T-helper 2 cell (primary cell): ENCODE measurements around the gene IGFALS.
A peak's percentile ranks its signal among the peaks of the same experiment; 100 is the strongest.

Experiments
- DNase-seq, 5 experiments: peaks; one replicate each; pipeline versions ENCODE4 v3.0.0 to v3.0.0-alpha.2; 2012 to 2022

Gene IGFALS

DNA sequence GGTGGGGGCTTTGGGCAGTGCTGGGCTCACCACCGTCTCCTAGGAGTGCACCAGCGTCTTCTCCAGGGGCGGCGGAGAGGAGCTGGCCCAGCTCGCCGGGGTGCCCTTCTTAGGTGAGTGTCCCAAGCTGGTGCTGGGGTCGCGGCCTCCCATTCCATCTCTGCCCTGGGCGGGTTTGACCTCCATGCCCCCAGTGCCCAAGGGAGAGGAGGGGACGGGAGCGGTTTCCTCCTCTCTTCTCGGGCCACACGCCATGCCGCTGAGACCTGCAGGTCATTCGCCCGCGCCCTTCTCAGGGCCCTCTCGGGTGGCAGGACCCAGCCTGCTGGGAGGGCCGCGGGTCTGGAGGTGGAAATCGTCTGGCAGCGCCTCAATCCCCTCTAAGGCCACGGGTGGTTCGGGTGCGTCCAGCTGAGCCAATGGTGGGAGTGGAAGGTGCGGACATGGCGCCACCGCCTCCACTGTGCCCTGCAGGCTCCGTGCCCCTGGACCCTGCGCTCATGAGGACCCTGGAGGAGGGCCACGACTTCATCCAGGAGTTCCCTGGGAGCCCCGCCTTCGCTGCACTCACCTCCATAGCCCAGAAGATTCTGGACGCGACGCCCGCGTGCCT is 5.3 kb downstream of the IGFALS start:
- no peak for DNase-seq

DNA sequence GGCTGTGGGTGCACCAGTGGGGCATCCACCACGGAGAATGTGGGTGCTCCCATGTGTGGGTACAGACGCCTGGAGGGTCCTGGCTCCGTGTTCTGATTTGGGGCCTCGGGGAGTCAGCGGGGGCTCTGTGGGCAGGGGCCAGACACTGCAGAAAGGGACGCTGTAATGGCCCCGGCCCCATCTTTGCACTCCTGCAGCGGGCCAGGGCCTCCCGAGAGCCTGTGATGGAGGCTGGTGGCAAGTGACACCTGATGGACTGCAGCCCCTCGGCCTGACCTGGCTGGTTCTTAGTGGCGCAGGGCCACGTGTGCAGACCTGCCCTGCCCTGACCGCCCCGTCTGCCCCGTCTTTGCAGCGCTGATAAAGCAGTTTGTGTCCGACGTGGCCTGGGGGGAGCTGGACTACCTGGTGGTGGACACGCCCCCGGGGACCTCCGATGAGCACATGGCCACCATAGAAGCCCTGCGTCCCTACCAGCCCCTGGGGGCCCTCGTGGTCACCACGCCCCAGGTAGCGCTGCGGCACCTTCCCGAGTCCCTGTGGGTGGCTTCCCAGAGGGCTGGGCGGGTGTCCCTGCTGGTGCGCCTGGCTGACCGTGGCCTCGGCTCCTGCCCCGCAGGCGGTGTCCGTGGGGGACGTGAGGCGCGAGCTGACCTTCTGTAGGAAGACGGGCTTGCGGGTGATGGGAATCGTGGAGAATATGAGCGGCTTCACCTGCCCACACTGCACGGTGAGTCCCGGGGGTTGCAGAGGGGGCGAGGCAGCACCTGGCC is 6.0 kb downstream of the IGFALS start:
- no peak for DNase-seq

DNA sequence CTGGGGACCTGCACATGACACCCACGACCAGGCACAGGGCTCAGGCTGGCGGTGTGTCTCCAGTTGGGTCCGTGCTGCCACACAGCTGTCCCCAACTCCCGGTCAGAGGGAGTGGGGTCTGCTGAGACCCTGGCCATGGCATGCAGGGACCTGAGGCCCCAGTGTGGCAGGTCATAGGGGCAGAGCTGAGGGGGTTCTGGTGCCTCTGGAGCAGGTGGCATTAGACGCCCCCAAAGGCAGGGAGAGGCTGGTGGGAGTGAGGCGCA is 6.5 kb downstream of the IGFALS start:
- no peak for DNase-seq

GRCh38 chr16:1786242-1787055 is 7.1 kb downstream of the IGFALS start:
- DNase-seq: no peak

DNA sequence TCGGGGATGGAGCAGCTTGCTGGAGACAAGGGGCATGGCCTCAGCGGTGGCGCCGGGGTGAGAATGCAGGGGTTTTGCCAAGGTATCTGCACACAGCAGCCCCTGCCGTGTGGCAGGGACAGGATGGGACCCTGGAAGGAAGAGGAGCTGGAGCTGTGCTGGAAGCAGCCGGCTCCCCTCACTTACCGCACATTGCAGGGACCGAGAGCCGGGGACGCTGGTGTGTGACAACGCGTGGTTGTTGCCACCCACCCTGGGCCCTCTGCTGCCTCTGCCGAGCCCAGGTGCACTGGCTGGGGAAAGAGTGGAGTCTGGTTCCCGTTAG is 7.7 kb downstream of the IGFALS start:
- DNase-seq: peak in 1 of 5 experiments; percentile 3

- no peak for DNase-seq
Measured at GRCh38 chr16:1784977-1785845, 8.3 kb downstream of the IGFALS start.

DNA sequence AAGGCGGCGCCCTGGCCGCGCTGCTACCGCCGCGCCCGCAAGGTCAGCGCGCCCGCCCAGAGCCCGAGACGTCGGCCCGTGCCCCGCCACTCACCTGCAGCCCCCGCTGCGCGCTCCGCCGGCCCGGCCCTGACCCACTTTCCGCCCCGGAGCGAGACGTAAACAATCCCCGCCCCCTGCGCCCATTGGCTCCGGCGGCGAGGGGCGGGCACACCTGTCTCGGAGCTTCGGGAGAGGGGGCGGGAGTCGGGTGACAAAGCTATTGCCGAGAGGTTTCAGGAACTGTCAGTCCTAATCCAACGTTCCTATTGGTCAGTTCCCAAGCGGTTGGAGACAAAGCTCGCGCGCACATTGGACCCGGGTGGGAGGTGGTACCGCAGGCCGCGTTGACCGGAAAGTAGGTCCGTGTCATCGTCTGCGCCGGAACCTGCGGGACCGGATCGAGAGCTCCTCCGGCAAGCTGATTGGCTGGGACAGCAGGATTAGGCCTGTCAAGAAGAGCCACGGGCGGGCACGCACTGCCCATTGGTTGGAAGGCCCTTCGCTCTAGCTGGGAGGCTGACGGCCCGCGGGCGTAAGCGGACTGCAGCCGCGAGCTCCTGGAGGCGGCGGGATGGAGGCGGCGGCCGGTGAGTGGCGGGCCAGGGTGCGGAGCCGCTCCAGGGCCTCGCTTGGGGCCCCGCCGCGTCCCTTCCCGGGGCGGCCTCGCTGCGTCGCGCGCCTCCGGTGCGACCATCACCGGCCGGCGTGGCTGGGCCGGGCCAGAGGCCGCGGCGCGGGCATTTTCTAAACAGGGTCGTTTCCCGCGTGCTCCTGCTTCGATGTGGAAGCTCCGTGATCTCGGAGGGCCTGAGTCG is 10.9 kb downstream of the IGFALS start, which contains the start of the genes NUBP2 and SPSB3:
TSS of gene NUBP2 (plus strand) at position 553 of the 857 bp plus-strand sequence. CDS start at position 614, 61 bp downstream.
TSS of gene SPSB3 (minus strand) at position 164 of the 857 bp plus-strand sequence. CDS start 1,088 bp downstream, outside the sequence.
- peak; percentile 94 to 100 (median 98) for DNase-seq

GRCh38 chr16:1781758-1782407 is 11.6 kb downstream of the IGFALS start:
- peak in 2 of 5 experiments; percentile 20 to 50 for DNase-seq

GRCh38 chr16:1781254-1781653 is 12.3 kb downstream of the IGFALS start:
- no peak for DNase-seq

GRCh38 chr16:1780677-1781072 is 12.8 kb downstream of the IGFALS start:
- no peak for DNase-seq

GRCh38 chr16:1779741-1780676 is 13.5 kb downstream of the IGFALS start:
- DNase-seq: no peak

- DNase-seq: no peak
Measured at GRCh38 chr16:1779234-1779701, 14.2 kb downstream of the IGFALS start.

GRCh38 chr16:1778200-1779179 is 15.0 kb downstream of the IGFALS start:
- no peak for DNase-seq

DNA sequence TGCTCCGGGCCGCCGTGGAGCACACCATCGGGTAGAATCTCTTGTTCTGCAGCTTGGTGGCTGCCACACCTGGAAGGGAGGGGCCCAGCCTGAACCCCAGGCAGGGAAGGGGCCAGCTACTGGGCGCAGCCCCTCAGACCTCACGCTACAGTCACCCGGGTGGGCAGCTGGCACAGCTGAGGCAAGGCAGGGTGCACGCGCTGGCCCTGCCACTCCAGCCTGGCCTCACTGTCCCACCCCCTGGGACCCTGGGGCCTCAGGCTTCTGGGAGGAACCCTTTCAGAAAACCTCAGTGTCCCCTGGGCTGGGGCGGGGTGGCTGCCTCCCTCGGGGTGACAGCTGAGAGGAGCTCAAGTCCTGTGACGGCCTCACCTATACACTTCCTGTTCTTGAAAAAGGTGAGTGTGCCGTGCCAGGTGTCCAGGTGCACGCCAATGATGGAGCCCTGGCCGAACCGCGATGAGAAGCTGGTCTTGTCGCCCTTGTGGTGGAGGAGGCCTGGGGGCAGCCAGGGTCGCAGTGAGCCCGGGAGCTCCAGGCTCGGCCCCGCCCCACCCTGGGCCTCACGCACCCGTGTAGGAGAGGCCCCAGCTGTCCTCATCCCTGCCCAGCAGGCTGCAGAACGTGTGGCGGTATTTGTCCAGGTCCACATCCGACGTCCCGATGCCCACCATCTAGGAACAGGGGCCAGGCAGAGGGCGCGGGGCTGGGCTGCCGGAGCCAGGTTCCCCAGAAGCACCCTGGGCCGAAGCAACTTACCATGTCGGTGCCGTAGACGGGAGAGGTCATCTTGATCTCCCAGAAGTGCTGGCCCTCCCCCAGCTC is 15.9 kb downstream of the IGFALS start:
- DNase-seq: no peak

- no peak for DNase-seq
Measured at GRCh38 chr16:1776991-1777374, 16.5 kb downstream of the IGFALS start.

DNA sequence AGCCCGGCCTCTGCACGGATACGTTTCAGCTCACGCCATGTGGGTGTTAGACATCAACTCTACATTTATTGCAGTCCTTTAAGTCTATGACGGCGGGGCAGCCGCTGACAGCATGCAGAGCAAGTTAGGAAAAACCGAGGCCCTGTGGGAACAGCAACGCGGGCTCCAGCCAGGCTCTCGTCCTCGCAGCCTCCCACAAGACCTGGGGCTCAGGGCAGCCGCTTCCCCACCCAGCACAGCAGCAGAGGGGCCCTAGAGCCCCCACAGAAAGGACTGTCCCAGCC is 16.9 kb downstream of the IGFALS start:
- DNase-seq: no peak

DNA sequence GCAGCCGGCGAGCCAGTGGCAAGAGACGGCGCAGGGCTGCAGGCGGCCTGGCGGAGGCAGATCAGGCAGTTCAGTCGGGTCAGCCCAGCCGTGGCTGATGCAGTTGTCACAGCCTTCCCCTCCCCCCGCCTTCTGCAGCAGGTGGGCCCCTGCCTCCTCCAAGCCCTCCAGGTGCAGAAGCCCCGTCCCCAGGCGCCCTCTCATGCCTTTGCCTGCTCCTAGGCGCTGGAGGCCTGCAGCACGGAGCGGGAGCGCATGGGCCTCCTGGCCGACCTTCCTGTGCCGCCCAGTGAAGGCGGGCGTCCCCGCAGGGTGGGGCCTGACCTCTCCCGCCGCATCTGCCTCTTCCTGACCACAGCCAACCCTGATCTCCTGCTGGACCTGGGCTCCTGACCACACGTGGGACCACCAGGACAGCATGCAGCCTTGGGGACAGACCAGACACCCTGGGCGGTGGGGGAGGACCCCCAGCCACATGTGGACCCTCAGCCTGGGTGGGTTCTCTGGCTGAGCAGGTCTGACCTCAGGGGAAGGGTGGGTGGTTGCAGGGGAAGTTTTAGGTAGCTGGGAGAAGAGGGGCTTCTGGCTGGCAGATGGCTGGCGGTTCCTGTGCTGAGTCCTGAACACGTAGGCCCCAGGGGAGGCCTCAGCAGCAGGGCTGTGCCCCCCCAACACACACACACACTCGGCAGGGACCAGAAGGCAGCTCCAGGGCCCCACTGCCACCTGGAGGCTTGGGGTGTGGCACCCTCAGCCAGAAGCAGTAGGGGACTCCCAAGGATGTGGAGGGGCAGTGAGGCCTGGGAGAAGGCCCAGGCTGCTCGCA is 17.4 kb downstream of the IGFALS start:
- DNase-seq: no peak
